Measurements from ENCODE around the gene PALM.

PALM gene

DNA sequence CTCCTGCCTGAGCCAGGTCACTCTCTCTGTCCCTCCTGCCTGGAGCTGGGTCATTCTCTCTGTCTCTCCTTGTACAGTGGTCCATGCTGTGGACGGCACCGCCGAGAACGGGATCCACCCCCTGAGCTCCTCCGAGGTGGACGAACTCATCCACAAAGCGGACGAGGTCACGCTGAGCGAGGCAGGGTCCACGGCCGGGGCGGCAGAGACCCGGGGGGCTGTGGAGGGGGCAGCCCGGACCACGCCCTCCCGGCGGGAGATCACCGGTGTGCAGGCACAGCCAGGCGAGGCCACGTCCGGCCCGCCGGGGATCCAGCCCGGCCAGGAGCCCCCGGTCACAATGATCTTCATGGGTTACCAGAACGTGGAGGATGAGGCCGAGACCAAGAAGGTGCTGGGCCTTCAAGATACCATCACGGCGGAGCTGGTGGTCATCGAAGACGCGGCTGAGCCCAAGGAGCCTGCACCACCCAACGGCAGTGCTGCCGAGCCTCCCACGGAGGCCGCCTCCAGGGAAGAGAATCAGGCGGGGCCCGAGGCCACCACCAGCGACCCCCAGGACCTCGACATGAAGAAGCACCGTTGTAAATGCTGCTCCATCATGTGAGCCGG, 37.6 kb downstream of the PALM start:
- TF ChIP-seq ZBTB7A (IDR thresholded peaks at IDR 0.05; ENCODE audit: low read depth) (no peak), TAF1 (IDR thresholded peaks at IDR 0.05; ENCODE audit: low read depth) (no peak), TEAD4 (IDR thresholded peaks at IDR 0.05) (no peak), EP300 (IDR thresholded peaks at IDR 0.05; ENCODE audit: borderline replicate concordance) (no peak), FOXM1 (IDR thresholded peaks at IDR 0.05; ENCODE audit: borderline replicate concordance, low read depth) (no peak), CEBPB (IDR thresholded peaks at IDR 0.05) (no peak), EGR1 (IDR thresholded peaks at IDR 0.05) (no peak), RAD21 (IDR thresholded peaks at IDR 0.05; ENCODE audit: low read depth) (no peak), TCF12 (IDR thresholded peaks at IDR 0.05; ENCODE audit: low read depth) (no peak), CREB1 (IDR thresholded peaks at IDR 0.05; ENCODE audit: low read depth) (no peak), YY1 (IDR thresholded peaks at IDR 0.05; ENCODE audit: low read depth) (no peak), NFIC (IDR thresholded peaks at IDR 0.05) (no peak)
- TF ChIP-seq, protein P1, sequence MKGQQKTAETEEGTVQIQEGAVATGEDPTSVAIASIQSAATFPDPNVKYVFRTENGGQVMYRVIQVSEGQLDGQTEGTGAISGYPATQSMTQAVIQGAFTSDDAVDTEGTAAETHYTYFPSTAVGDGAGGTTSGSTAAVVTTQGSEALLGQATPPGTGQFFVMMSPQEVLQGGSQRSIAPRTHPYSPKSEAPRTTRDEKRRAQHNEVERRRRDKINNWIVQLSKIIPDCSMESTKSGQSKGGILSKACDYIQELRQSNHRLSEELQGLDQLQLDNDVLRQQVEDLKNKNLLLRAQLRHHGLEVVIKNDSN (IDR thresholded peaks at IDR 0.05), result no peak
- TF ChIP-seq, protein P2, sequence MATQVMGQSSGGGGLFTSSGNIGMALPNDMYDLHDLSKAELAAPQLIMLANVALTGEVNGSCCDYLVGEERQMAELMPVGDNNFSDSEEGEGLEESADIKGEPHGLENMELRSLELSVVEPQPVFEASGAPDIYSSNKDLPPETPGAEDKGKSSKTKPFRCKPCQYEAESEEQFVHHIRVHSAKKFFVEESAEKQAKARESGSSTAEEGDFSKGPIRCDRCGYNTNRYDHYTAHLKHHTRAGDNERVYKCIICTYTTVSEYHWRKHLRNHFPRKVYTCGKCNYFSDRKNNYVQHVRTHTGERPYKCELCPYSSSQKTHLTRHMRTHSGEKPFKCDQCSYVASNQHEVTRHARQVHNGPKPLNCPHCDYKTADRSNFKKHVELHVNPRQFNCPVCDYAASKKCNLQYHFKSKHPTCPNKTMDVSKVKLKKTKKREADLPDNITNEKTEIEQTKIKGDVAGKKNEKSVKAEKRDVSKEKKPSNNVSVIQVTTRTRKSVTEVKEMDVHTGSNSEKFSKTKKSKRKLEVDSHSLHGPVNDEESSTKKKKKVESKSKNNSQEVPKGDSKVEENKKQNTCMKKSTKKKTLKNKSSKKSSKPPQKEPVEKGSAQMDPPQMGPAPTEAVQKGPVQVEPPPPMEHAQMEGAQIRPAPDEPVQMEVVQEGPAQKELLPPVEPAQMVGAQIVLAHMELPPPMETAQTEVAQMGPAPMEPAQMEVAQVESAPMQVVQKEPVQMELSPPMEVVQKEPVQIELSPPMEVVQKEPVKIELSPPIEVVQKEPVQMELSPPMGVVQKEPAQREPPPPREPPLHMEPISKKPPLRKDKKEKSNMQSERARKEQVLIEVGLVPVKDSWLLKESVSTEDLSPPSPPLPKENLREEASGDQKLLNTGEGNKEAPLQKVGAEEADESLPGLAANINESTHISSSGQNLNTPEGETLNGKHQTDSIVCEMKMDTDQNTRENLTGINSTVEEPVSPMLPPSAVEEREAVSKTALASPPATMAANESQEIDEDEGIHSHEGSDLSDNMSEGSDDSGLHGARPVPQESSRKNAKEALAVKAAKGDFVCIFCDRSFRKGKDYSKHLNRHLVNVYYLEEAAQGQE (IDR thresholded peaks at IDR 0.05; ENCODE audit: low read depth), result no peak
- TF ChIP-seq, protein P3, sequence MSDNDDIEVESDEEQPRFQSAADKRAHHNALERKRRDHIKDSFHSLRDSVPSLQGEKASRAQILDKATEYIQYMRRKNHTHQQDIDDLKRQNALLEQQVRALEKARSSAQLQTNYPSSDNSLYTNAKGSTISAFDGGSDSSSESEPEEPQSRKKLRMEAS (IDR thresholded peaks at IDR 0.05), result no peak

DNA sequence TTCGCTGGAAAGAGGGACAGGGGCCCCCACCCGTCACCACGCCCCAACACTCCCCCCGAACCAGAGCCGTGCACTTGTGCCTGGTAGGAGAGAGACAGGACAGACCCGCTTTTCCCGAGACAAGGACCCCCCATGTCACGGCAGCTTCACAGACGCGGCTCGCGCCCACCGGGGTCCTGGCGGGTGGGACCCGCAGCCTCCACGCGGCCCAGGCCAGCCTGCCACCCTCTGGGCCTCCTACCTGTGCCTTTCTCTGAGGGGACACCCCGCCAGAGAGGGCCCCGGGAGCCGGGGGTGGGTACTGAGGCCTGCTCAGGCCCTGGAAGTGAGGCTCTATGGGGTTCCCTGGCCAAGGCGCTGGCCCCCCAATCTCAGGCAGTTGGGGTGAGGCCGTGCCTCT, 38.2 kb downstream of the PALM start:
- TF ChIP-seq EGR1 (IDR thresholded peaks at IDR 0.05) (no peak), NFIC (IDR thresholded peaks at IDR 0.05) (no peak), YY1 (IDR thresholded peaks at IDR 0.05; ENCODE audit: low read depth) (no peak), EP300 (IDR thresholded peaks at IDR 0.05; ENCODE audit: borderline replicate concordance) (no peak), CREB1 (IDR thresholded peaks at IDR 0.05; ENCODE audit: low read depth) (no peak), RAD21 (IDR thresholded peaks at IDR 0.05; ENCODE audit: low read depth) (no peak), CEBPB (IDR thresholded peaks at IDR 0.05) (no peak), ZBTB7A (IDR thresholded peaks at IDR 0.05; ENCODE audit: low read depth) (no peak), TEAD4 (IDR thresholded peaks at IDR 0.05) (no peak), TAF1 (IDR thresholded peaks at IDR 0.05; ENCODE audit: low read depth) (no peak), FOXM1 (IDR thresholded peaks at IDR 0.05; ENCODE audit: borderline replicate concordance, low read depth) (no peak), TCF12 (IDR thresholded peaks at IDR 0.05; ENCODE audit: low read depth) (no peak)
- TF ChIP-seq, protein P2 (IDR thresholded peaks at IDR 0.05; ENCODE audit: low read depth), result no peak
- TF ChIP-seq, protein P3 (IDR thresholded peaks at IDR 0.05), result no peak
- TF ChIP-seq, protein P1 (IDR thresholded peaks at IDR 0.05), result no peak

DNA sequence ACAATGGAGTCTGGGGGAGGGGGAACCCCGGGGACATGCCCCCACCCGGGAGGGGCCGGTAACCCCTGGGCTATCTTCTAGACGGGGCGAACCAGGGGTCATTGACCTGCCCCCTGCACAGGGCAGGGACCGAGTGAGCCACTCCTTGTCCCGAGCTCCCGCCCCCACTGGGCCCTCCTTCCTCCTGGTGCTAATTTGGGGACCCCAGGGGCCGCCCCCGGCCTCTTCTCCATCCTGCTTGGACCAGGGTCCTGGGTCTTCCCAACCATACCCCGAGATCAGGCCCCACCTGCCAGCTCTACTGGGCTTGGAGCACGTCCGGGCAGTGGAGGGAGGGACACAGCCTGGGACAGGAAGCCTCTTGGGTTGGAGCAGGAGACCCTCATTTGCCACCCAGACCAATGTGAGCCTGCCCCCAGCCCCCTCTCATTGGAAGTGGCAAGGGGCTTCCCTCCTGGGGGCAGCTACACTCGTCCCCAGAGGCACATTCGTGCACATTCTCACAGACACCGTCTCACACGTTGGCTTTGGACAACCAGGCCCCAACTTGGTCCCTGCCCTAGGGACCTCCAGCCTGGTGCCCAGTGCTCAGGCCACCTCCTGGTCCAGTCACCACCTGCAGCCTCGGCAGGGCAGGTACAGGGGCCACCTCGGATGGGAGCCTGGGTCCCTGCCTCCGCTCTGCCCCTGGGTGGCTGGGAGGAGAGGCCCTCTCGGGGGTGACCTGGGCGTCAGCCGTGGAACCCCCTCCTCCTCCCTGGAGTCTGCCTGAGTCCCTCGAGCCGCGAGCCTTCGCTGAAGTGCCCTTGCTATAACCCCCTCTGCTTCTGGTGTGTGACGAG, 38.9 kb downstream of the PALM start:
- TF ChIP-seq RAD21 (IDR thresholded peaks at IDR 0.05; ENCODE audit: low read depth) (no peak), CEBPB (IDR thresholded peaks at IDR 0.05) (no peak), TAF1 (IDR thresholded peaks at IDR 0.05; ENCODE audit: low read depth) (no peak), TEAD4 (IDR thresholded peaks at IDR 0.05) (no peak), EP300 (IDR thresholded peaks at IDR 0.05; ENCODE audit: borderline replicate concordance) (no peak), FOXM1 (IDR thresholded peaks at IDR 0.05; ENCODE audit: borderline replicate concordance, low read depth) (no peak), NFIC (IDR thresholded peaks at IDR 0.05) (no peak), EGR1 (IDR thresholded peaks at IDR 0.05) (no peak), ZBTB7A (IDR thresholded peaks at IDR 0.05; ENCODE audit: low read depth) (no peak), YY1 (IDR thresholded peaks at IDR 0.05; ENCODE audit: low read depth) (no peak), CREB1 (IDR thresholded peaks at IDR 0.05; ENCODE audit: low read depth) (no peak), TCF12 (IDR thresholded peaks at IDR 0.05; ENCODE audit: low read depth) (no peak)
- TF ChIP-seq, protein P3 (IDR thresholded peaks at IDR 0.05), result no peak
- TF ChIP-seq, protein P2 (IDR thresholded peaks at IDR 0.05; ENCODE audit: low read depth), result no peak
- TF ChIP-seq, protein P1 (IDR thresholded peaks at IDR 0.05), result no peak
